ENCODE results near the gene PRKRA. TPM values are rescaled to one million over a fixed set of nuclear protein-coding genes. Genes with fewer than 3 reads are reported as not detected.

The PRKRA gene
- total and polyA plus RNA-seq, 2 of the 8 experiments (the other 6 are each of a cell fraction or from before 2014, with no cell fraction given), result 25.4 to 60.4 TPM

- no peak for TF ChIP-seq CHD7 (IDR thresholded peaks at IDR 0.05; ENCODE audit: insufficient replicate concordance, low read length)
- no peak for TF ChIP-seq NANOG (IDR thresholded peaks at IDR 0.05; ENCODE audit: insufficient read depth, low read depth, low read length, poor library complexity, severe bottlenecking)
- no peak for TF ChIP-seq MAFK (IDR thresholded peaks at IDR 0.05; ENCODE audit: low read depth, low read length)
- no peak for TF ChIP-seq CREB1 (IDR thresholded peaks at IDR 0.05)
- no peak for TF ChIP-seq E2F6 (IDR thresholded peaks at IDR 0.05)
- TF ChIP-seq SIX5 (IDR thresholded peaks at IDR 0.05; ENCODE audit: low read depth, low read length), result no peak
- TF ChIP-seq EZH2 (IDR thresholded peaks at IDR 0.05; ENCODE audit: low read depth, low read length, severe bottlenecking), result no peak
- TF ChIP-seq SP1 (IDR thresholded peaks at IDR 0.05; ENCODE audit: low read depth, low read length), result no peak
- no peak for TF ChIP-seq RXRA (IDR thresholded peaks at IDR 0.05; ENCODE audit: insufficient read depth, low read depth, low read length)
- no peak for TF ChIP-seq EGR1 (IDR thresholded peaks at IDR 0.05; ENCODE audit: borderline replicate concordance, low read depth, low read length)
- no peak for TF ChIP-seq HDAC2 (IDR thresholded peaks at IDR 0.05; ENCODE audit: borderline replicate concordance in 1 of 2, low read depth in 2 of 2, low read length in 2 of 2)
These were observed 23.6 kb upstream of the PRKRA start (continued) for GRCh38 chr2:178474560-178474959.

All from H1 (cell line).